Measurements from ENCODE around the gene ZRANB1. TPM values are rescaled to one million over a fixed set of nuclear protein-coding genes. Genes with fewer than 3 reads are reported as not detected.

The ZRANB1 gene
- total and polyA plus RNA-seq, 2 of the 4 experiments (the other 2 are of a cell fraction): 11.2 to 24.7 TPM

GRCh38 chr10:125018576-125019143 lies 76.7 kb downstream of the ZRANB1 start:
- TF ChIP-seq NFE2L2 (IDR thresholded peaks at IDR 0.05; ENCODE audit: low read depth, low read length) (no peak), RAD21 (IDR thresholded peaks at IDR 0.05; ENCODE audit: low read length) (no peak), CEBPB (IDR thresholded peaks at IDR 0.05; ENCODE audit: low read depth, low read length) (no peak), MXI1 (IDR thresholded peaks at IDR 0.05; ENCODE audit: borderline replicate concordance, low read depth, low read length) (no peak), BHLHE40 (IDR thresholded peaks at IDR 0.05; ENCODE audit: low read depth, low read length) (no peak), CHD1 (IDR thresholded peaks at IDR 0.05; ENCODE audit: low read depth, low read length) (no peak), ELK1 (IDR thresholded peaks at IDR 0.05; ENCODE audit: borderline replicate concordance, low read depth, low read length) (no peak), MAFK (IDR thresholded peaks at IDR 0.05; ENCODE audit: low read depth, low read length) (no peak), FOS (IDR thresholded peaks at IDR 0.05; ENCODE audit: low read depth, low read length) (no peak), USF2 (IDR thresholded peaks at IDR 0.05; ENCODE audit: low read depth, low read length) (no peak)
- peaks cover 34% of the 10 kb centered on the region for H3K36me3 ChIP-seq (ENCODE audit: control insufficient read depth, insufficient read depth, low read length)
- peaks cover 30% of the 10 kb centered on the region for H3K9me1 ChIP-seq (ENCODE audit: insufficient read depth, low read length)
- H2BK120ac ChIP-seq (ENCODE audit: low read depth, low read length): no peak overlapping the region
- no peak overlapping the region for H3K4me2 ChIP-seq (ENCODE audit: low read depth, low read length)
- H2BK5ac ChIP-seq (ENCODE audit: low read depth, low read length, poor library complexity, severe bottlenecking): no peak overlapping the region
- H3K27me3 ChIP-seq (ENCODE audit: control insufficient read depth, insufficient read depth, low read length): no peaks in the 10 kb centered on the region
- no peak overlapping the region for H4K8ac ChIP-seq (ENCODE audit: low read depth in 2 of 2, low read length in 2 of 2)
- no peak overlapping the region for H4K5ac ChIP-seq (ENCODE audit: low read depth, low read length)
- no TSS peak for BruUV-seq (replicated peaks)
- peaks cover 97% of the 10 kb centered on the region for H4K20me1 ChIP-seq (ENCODE audit: insufficient read depth, low read length)
- no peak overlapping the region for H4K91ac ChIP-seq (ENCODE audit: insufficient read depth, low read depth, low read length)
- ChIA-PET CTCF (no interaction called here), POLR2A (ENCODE audit: unreplicated experiment) (no interaction called here)
- in situ Hi-C loops (cut with MboI; ENCODE audit: low sequenced_read_pairs) (no loop called here), dilution Hi-C loops (cut with HindIII; ENCODE audit: low sequenced_read_pairs, unreplicated experiment) (no loop called here), intact Hi-C loops (cut with micrococcal nuclease) (no loop called here)
- H2BK20ac ChIP-seq (ENCODE audit: low read depth, low read length): no peak overlapping the region
- no peak overlapping the region for H2AK5ac ChIP-seq (ENCODE audit: low read depth, low read length)
- no peak overlapping the region for H3K18ac ChIP-seq (ENCODE audit: low read depth, low read length)
- WGBS, 2 experiments (ENCODE audit: extremely low coverage in 2 of 2, insufficient read length in 1 of 2): 93% methylated on average over 6 of the region's 9 CpGs; no CpG with 5 or more reads in 1 of the 2 experiments
- H3K9ac ChIP-seq (ENCODE audit: low read depth, low read length): no peak overlapping the region
- peaks cover 41 to 100% of the 10 kb centered on the region in 2 experiments for H3K79me1 ChIP-seq (ENCODE audit: low read depth in 1 of 2, low read length in 2 of 2)
- peaks cover 5% of the 10 kb centered on the region; the same call in 1 of the 2 replicates for H3K4me1 ChIP-seq (ENCODE audit: control insufficient read depth, insufficient read depth, low read length)
- no peak overlapping the region for H2AK9ac ChIP-seq (replicated peaks; ENCODE audit: low read depth, low read length, poor library complexity)
- no peak overlapping the region for H3K4me3 ChIP-seq (ENCODE audit: insufficient read depth, low read depth, low read length)
- no peak overlapping the region for H3K23ac ChIP-seq (ENCODE audit: low read depth, low read length)
- H3K27ac ChIP-seq (ENCODE audit: insufficient read depth, low read length): no peak overlapping the region
- ATAC-seq (ENCODE audit: low read depth): no peak
- H2BK15ac ChIP-seq (ENCODE audit: low read depth, low read length): no peak overlapping the region
- no peak overlapping the region for H2AFZ ChIP-seq (replicated peaks; ENCODE audit: low read length, poor library complexity)
- DNase-seq: no peak
- H3K14ac ChIP-seq (replicated peaks; ENCODE audit: low read depth, low read length): no peak overlapping the region
- H3K56ac ChIP-seq (ENCODE audit: extremely low read depth, insufficient read depth, low read length): no peak overlapping the region
- no peak overlapping the region for H3K4ac ChIP-seq (ENCODE audit: low read depth, low read length)
- H3K9me3 ChIP-seq (ENCODE audit: control insufficient read depth, insufficient read depth, low read length): no peaks in the 10 kb centered on the region

All from IMR-90 (cell line).